Smooth muscle cell (in vitro differentiated cells): ENCODE measurements around the gene DEPDC7. TPM values are rescaled to one million over a fixed set of nuclear protein-coding genes. Genes with fewer than 3 reads are reported as not detected.

Experiments
- DNase-seq: peaks from one replicate; lab custom pipeline; 2025; ENCODE audit not compliant: unreplicated experiment; lab: John Stamatoyannopoulos, UW
- H2AFZ ChIP-seq: fragments of 200-600 bp; sonication (generic); 2 replicates; pipeline ENCODE4 v1.6.0; 2016; ENCODE audit warnings: antibody characterized with exemption, low read depth, mild to moderate bottlenecking
- H3F3A ChIP-seq: fragments of 200-600 bp; sonication (generic); 2 replicates; pipeline ENCODE4 v1.6.0; 2017; ENCODE audit warnings: antibody characterized with exemption, low read depth
- H3K27ac ChIP-seq: fragments of 200-600 bp; sonication (generic); 2 replicates; pipeline ENCODE4 v1.5.1; 2016; ENCODE audit warnings: low read depth, mild to moderate bottlenecking
- H3K27me3 ChIP-seq: fragments of 200-600 bp; sonication (generic); 2 replicates; pipeline ENCODE4 v1.6.1; 2016; ENCODE audit warnings: low read depth, mild to moderate bottlenecking
- H3K36me3 ChIP-seq: fragments of 200-600 bp; sonication (generic); 2 replicates; pipeline ENCODE4 v1.5.1; 2016; ENCODE audit warnings: low read depth
- H3K4me1 ChIP-seq: fragments of 200-600 bp; sonication (generic); 2 replicates; pipeline ENCODE4 v1.5.1; 2016; ENCODE audit warnings: low read depth
- H3K4me2 ChIP-seq: fragments of 200-600 bp; sonication (generic); 2 replicates; pipeline ENCODE4 v1.6.0; 2016; ENCODE audit warnings: mild to moderate bottlenecking
- H3K4me3 ChIP-seq: fragments of 200-600 bp; sonication (generic); 2 replicates; pipeline ENCODE4 v1.5.1; 2016; ENCODE audit warnings: mild to moderate bottlenecking
- H3K79me2 ChIP-seq: fragments of 200-600 bp; sonication (generic); 2 replicates; pipeline ENCODE4 v1.6.0; 2016; ENCODE audit warnings: low read depth, mild to moderate bottlenecking
- H3K9ac ChIP-seq: fragments of 200-600 bp; sonication (generic); 2 replicates; pipeline ENCODE4 v1.6.0; 2016; ENCODE audit warnings: low read depth
- H3K9me3 ChIP-seq: fragments of 200-600 bp; sonication (generic); replicated peaks from 2 replicates; pipeline ENCODE4 v1.5.1; 2016; ENCODE audit warnings: low read depth
- H4K20me1 ChIP-seq: fragments of 200-600 bp; sonication (generic); 2 replicates; pipeline ENCODE4 v1.6.0; 2016; ENCODE audit warnings: low read depth
- CTCF ChIP-seq: fragments of 200-600 bp; sonication (generic); IDR thresholded peaks from 2 replicates; pipeline ENCODE4 v1.5.1; 2017; ENCODE audit warnings: borderline replicate concordance, mild to moderate bottlenecking, antibody characterized with exemption; ENCODE audit not compliant: insufficient read depth, poor library complexity, severe bottlenecking
- WGBS: methylation state at CpG from one replicate; pipeline ENCODE4 v1.1.7; 2016; ENCODE audit warnings: low lambda C conversion rate; 5-methylcytosine and 5-hydroxymethylcytosine counted together
- polyA plus RNA-seq: library from polyadenylated mRNA; unstranded; fragments of >200 nt; fragmentation: Nextera tagmentation; extraction: Ambion mirVana; gene quantifications from 2 replicates; pipeline ENCODE4 v1.2.1, GENCODE V29; 2016
- total RNA-seq: library from RNA; depleted of rRNA; stranded (reverse); fragments of >200 nt; gene quantifications from 2 replicates; pipeline ENCODE4 v1.2.3, GENCODE V29; 2014

The DEPDC7 gene
- total and polyA plus RNA-seq, 2 experiments from 2014 or later: 8.1 to 22.8 TPM

- Histone ChIP-seq H3K4me2 (no peak overlapping the region), H3K9me3 (no peaks in the 10 kb centered on the region), H3K27ac (no peak overlapping the region), H3K79me2 (no peaks in the 10 kb centered on the region), H3K36me3 (no peaks in the 10 kb centered on the region), H3K4me1 (no peaks in the 10 kb centered on the region), H3K4me3 (no peak overlapping the region), H4K20me1 (no peaks in the 10 kb centered on the region), H3F3A (no peaks in the 10 kb centered on the region), H3K9ac (no peak overlapping the region), H3K27me3 (no peaks in the 10 kb centered on the region), H2AFZ (no peak overlapping the region)
- 68% methylated on average over 6 of the region's 6 CpGs for WGBS
- TF ChIP-seq CTCF: no peak
- DNase-seq: no peak
Observed at GRCh38 chr11:33001281-33001680, 14.4 kb upstream of the DEPDC7 start.

GRCh38 chr11:33001751-33002542 is 13.7 kb upstream of the DEPDC7 start:
- DNase-seq: no peak
- Histone ChIP-seq H3K4me1 (no peaks in the 10 kb centered on the region), H4K20me1 (no peaks in the 10 kb centered on the region), H3F3A (no peaks in the 10 kb centered on the region), H3K27ac (no peak overlapping the region), H2AFZ (no peak overlapping the region), H3K4me3 (no peak overlapping the region), H3K36me3 (no peaks in the 10 kb centered on the region), H3K4me2 (no peak overlapping the region), H3K27me3 (no peaks in the 10 kb centered on the region), H3K9me3 (no peaks in the 10 kb centered on the region), H3K9ac (no peak overlapping the region), H3K79me2 (no peaks in the 10 kb centered on the region)
- WGBS: 88% methylated on average over 8 of the region's 8 CpGs
- TF ChIP-seq CTCF: no peak

GRCh38 chr11:33005175-33005574 is 10.5 kb upstream of the DEPDC7 start:
- Histone ChIP-seq H3K4me1 (no peaks in the 10 kb centered on the region), H2AFZ (no peak overlapping the region), H3F3A (no peaks in the 10 kb centered on the region), H3K4me2 (no peak overlapping the region), H3K4me3 (no peak overlapping the region), H3K27me3 (no peaks in the 10 kb centered on the region), H3K36me3 (no peaks in the 10 kb centered on the region), H3K27ac (no peak overlapping the region), H4K20me1 (no peaks in the 10 kb centered on the region), H3K9me3 (no peaks in the 10 kb centered on the region), H3K79me2 (no peaks in the 10 kb centered on the region), H3K9ac (no peak overlapping the region)
- no peak for TF ChIP-seq CTCF
- WGBS: 70% methylated on average over 2 of the region's 2 CpGs
- no peak for DNase-seq

GRCh38 chr11:33006010-33006409 is 9.7 kb upstream of the DEPDC7 start:
- Histone ChIP-seq H4K20me1 (no peaks in the 10 kb centered on the region), H3K4me3 (no peak overlapping the region), H3F3A (no peaks in the 10 kb centered on the region), H3K4me1 (no peaks in the 10 kb centered on the region), H3K36me3 (no peaks in the 10 kb centered on the region), H3K79me2 (no peaks in the 10 kb centered on the region), H3K27me3 (no peaks in the 10 kb centered on the region), H3K9ac (no peak overlapping the region), H3K9me3 (no peaks in the 10 kb centered on the region), H3K27ac (no peak overlapping the region), H3K4me2 (no peak overlapping the region), H2AFZ (no peak overlapping the region)
- TF ChIP-seq CTCF: no peak
- no peak for DNase-seq
